HG03571 (cell line): ENCODE data around the gene PRDM5.

Experiments used
- ATAC-seq: cut with Tn5 transposase; IDR thresholded peaks from one replicate; pipeline ENCODE4 v1.9.1; 2021; ENCODE audit not compliant: unreplicated experiment

PRDM5 gene

DNA sequence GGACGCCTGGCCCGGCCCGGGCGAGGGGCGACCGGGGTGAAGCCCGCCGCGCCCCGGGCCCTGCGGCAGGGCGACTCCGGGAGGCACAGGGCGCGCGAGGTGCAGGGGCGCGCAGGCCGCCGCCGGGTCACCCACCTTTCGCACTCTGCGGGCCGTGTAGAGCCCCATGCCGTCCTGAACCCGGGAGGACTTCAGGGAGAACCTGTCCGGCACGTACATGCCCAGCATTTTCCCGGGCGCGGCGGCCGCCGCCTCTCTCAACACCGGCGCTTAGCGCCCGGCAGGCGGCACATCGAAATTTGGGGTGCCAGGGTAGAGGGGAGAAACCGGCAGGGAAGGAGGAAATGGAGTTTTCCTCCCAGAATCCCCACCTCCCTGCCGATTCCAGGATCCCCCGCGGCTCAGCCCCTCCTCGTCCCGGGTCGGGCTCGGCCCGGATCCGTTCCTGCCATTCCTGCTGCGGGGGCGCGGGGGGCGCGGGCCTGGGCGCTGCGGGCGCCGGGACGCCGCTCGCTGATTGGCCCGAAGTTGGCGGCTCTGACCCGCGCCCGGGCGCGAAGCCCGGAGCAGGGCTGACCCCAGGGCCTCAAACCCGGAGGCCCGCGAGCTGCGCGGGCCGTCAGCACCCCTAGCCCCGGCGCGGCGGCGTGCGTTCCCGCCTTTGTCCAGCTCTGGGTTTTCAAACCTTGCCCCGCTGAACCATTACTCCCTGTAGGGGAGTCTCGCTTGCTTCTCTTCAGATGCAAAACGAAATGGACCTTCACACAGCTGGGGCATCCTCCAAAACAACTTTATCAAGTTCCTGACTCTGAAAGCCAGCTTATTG is at the start of gene PRDM5:
PRDM5 (minus strand) TSS at position 346 of the 826 bp plus-strand sequence; CDS start at position 228, 118 bp downstream.
- no peak for ATAC-seq

DNA sequence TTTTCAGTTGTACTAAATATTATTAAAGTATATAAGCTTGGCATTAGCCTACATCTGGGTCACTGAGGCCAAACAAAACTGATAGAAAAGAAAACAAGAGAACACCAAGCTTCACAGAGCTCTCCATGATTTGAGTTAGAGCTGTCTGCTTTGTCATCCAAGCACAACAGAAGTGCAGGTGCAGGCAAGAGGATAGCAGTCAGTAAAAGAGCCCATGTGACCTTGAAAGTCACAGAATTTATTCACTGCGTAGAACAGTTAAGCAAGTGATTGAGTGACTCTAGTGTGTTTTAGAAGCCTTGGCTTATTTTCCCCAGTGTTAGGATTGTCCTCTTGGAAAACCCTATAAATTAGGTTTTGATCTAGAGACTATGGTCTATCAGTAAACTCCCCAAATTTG is 49.4 kb upstream of the PRDM5 start:
- ATAC-seq, result no peak

GRCh38 chr4:120965938-120966337 is 43.4 kb upstream of the PRDM5 start:
- no peak for ATAC-seq

DNA sequence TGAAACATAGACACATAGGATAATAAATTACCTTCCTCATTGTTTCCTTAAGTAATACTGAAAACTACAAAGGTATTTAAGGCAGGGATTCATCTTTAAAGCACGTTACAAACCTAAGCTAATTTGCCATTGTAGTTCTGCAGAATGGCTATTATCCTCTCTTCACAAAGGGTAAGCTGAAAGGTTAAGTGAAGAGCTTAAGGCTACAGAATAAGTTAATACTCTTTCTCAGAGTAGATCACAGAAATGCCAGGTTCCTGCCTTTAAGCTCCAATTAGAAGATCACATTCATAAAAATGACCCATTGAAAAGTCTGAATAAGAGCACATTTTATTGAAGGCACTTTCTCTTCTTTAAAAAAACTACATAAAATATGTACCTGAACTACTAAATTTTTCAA is 42.1 kb upstream of the PRDM5 start:
- no peak for ATAC-seq

GRCh38 chr4:120963449-120963848 is 40.9 kb upstream of the PRDM5 start:
- no peak for ATAC-seq

DNA sequence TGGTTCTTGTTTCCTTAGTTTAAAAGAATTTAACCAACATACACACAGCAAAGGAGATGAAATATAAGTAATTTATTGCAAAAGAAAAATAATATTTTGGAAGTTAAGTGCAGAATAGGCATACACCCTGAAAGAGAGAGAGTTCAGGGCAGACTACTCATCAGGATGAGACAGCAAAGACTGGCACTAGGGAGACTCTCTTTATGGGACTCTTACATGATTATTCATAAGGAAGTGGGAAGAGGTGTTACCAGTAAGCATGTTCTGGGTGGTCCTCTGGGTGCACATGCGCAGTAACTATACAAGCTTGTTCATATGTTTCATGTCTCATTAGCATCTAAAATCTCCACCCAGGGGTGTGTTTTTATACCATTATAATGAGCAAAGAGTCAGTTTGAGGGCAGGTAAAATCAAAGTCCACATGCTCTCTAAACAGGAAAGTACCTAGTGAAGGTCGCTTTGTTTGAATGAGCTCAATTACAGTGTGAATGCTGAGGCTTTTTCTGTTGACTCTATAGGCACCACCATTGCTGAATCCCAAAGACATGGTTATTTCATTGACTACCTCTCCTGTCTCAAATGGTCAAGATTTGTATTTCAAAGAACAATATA is 38.2 kb upstream of the PRDM5 start:
- no peak for ATAC-seq

DNA sequence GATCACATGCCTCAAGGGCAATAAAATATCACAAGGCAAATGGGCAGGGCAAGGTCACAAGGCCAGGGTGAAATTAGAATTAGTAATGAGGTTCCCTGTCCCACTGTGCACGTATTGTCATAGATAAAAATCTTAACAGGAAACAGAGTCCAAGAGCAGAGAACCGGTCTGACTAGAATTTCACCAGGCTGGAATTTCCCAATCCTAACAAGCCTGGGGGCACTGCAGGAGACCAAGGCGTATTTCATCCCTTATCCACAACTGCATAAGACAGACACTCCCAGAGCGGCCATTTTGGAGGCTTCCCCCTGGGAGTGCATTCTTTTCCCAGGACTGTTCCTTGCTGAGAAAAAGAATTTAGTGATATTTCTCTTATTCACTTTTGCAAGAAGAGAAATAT is 25.9 kb upstream of the PRDM5 start:
- no peak for ATAC-seq

DNA sequence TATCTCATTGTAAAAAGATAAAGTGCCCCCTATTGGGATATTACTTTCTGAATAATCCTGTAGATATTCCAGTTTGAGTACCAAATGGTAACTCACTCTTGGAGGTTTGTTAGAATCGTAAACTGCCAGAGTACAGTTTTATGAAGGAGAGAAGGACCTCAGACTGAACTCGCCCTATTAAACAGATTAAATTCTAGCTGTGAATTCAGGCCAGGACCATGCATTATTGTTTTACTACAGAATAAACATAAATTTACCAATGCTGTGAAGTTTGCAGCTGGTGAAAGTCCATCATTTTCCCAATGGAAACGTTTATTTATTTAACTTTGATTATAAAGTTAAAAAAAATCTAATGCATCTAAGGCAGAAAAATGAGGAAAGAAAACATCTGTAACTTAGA is 20.2 kb upstream of the PRDM5 start:
- no peak for ATAC-seq

DNA sequence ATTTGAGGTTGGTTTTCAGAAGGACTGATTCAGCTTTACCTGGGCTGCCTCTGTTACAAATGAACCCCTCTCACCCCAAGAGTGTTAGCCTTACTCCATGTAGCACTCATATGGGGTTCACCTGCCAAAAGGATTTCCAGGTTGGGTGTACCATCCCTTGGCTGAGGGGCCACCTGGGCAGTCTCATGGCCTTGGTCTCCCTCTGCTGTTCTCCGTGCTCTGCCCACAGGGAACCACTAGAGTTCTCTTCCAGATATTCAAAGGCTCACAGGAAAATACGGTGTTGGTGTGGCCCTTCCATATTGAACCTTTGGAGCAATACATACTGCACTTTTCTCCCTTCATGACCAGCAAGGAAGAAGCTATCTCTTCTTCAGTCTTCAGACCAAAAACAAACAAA is 18.0 kb upstream of the PRDM5 start:
- ATAC-seq, result no peak

DNA sequence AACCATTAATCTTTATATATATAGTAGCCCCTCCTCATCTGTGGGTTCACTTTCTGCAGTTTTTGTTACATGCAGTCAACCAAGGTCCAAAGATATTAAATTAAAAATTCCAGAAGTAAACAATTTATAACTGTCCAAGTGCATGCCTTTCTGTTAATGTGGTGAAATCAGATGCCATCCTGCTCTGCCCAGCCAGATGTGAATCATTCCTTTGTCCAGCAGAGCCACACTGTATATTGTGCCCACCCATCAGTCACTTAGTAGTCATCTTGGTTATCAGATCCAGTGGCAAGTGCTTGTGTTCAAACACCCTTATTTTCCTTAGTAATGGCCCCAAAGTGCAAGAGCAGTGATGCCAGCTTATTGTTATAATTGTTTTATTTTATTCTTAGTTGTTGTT is 17.2 kb upstream of the PRDM5 start:
- no peak for ATAC-seq

DNA sequence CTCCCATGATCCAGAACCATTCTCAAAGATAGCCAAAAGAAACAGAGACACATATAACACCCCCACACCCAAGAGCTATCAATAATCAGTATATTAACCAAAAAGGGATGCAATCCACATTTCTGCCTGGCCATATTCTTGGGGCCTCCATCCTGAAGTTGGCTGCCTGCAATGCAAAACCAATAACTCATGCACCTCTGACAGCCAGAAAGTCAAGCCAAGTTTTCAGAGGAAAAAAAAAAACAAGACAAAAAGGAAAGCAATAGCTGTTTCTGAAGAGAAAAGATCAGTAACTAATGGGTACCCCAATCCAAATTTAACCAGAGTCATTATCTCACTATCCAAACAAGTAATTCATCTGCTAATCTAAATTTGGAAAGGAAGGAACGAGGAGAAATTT is 7.3 kb upstream of the PRDM5 start:
- no peak for ATAC-seq

- ATAC-seq, result no peak
These were observed 5.4 kb upstream of the PRDM5 start for GRCh38 chr4:120927801-120928409.

DNA sequence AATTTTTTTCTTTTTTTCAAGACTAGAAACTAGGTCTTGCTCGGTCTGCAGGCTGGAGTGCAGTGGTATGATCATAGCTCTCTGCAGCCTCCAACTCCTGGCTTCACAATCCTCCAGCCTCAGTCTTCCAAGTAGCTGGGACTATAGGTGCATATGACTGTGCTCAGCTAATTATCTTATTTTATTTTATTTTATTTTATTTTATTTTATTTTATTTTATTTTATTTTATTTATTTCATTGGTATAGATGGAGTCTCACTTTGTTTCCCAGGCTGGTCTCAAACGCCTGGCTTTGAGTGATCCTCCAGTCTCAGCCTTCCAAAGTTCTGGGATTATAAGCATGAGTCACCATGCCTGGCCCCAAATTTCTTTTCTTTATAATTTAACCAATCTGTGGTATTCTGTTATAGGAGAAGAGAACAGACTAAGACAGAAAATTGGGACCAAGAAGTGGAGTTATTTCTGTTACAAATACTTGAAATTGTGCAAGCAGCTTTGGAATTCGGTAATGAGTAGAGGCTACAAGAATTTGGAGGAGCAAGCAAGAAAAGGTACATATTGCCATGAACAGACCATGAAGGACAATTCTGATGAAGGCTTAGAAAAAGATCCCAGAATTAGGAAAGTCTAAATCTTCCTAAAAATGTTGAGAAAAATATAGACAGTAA is 4.0 kb upstream of the PRDM5 start:
- no peak for ATAC-seq

DNA sequence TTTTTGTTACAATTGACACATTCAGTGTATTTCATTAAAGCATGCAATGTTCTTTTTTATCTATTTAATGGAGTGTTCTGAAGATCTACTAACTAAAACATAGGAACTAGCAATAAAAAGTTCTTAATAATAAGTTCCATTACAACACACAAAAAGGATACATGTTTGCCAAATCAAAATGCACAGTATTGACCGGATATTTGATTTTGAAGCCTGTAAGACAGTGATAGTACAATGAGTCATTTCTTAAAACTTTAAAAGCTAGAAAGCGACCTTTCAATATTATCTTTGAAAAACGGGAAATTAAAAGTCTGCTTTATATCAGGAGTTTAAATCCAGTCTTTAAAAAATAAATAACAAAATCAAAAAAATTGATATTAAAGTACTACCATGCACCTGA is 2.4 kb upstream of the PRDM5 start:
- ATAC-seq, result no peak

DNA sequence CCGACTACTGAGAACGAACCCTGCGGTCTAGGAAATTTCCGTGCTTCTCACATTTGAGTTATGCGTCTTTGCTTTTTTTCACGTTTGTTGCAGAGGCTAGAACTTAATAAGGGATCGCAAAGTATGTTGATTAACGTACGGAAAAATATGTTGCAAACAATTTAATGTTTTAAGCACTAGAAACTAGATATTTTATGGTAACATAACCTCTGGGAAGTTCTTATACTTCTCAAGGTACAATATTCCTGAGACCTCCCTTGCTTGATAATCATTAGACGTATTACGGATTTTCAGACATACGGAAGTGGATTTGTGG is 639 bp upstream of the PRDM5 start:
- ATAC-seq, result no peak

GRCh38 chr4:120921456-120922380 is 808 bp downstream of the PRDM5 start:
- ATAC-seq, result no peak

DNA sequence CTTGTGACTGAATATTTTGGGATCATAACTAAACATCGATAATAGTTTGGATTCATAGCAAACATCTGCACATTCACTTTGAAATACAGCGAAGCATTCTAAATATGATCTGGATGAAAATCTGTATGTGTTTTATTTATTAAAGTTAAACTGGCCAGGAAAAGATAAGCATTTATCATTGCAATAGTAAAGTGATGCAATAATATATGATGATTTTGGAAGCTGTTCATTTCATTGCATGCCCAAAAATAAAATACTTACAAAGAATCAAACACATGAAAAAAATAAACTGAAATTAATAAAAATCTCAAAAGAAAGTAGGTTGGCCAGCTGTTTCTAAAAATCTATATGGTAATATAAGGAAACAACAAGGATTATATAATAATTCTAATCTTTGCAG is 1.9 kb downstream of the PRDM5 start:
- ATAC-seq, result no peak

- no peak for ATAC-seq
These were observed 3.2 kb downstream of the PRDM5 start for GRCh38 chr4:120919358-120919757.

- ATAC-seq, result no peak
These were observed 3.7 kb downstream of the PRDM5 start for GRCh38 chr4:120918788-120919187.

DNA sequence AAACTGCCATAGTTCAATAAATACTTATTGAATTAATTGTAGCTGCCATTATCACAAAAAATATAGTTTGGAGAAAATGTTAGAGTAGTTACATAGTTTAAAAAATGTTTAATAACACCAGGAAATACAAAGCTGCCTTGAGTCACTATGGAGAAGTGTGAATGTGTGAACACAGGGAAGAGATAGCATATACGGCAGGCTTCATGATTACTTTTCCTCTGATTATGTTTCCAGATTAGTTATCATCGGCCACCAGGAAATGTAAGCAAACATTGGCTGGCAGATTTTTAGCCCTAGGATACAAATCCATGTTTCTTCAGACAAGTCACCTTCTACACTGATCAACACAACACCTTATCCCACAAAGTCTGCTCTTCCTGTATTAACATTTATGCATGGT is 4.4 kb downstream of the PRDM5 start:
- ATAC-seq, result no peak

- ATAC-seq, result no peak
These were observed 5.6 kb downstream of the PRDM5 start for GRCh38 chr4:120916937-120917336.
